HG02885 (cell line): ENCODE results near the gene TBKBP1.

Experiments
- ATAC-seq: cut with Tn5 transposase; IDR thresholded peaks from one replicate; pipeline ENCODE4 v1.9.1; 2021; ENCODE audit warnings: mild to moderate bottlenecking; ENCODE audit not compliant: unreplicated experiment, poor library complexity

The TBKBP1 gene

GRCh38 chr17:47751471-47751870 lies 57.5 kb downstream of the TBKBP1 start:
- no peak for ATAC-seq

DNA sequence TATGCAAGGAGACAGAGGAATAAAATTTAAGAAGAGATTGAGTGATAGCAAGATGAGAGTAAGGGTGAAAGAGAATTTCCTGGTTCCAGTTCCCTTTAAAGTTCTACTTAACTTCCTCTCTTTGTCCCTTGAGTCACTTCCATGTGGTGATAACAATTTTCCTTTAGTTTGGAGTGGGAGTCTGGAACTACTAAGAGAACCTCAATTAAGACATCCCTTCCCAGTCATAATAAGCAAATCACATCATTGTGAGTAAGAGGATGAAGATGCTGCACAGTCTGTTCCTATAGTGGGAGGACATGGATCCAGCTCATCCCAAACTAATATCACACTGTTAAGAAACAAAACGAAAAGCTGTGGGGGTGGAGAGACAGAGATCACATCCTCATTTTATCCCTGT lies 63.4 kb downstream of the TBKBP1 start:
- no peak for ATAC-seq

- no peak for ATAC-seq
These were observed 66.6 kb downstream of the TBKBP1 start for GRCh38 chr17:47760409-47761140.
